ENCODE data around the gene TRAPPC5.

TRAPPC5 gene

DNA sequence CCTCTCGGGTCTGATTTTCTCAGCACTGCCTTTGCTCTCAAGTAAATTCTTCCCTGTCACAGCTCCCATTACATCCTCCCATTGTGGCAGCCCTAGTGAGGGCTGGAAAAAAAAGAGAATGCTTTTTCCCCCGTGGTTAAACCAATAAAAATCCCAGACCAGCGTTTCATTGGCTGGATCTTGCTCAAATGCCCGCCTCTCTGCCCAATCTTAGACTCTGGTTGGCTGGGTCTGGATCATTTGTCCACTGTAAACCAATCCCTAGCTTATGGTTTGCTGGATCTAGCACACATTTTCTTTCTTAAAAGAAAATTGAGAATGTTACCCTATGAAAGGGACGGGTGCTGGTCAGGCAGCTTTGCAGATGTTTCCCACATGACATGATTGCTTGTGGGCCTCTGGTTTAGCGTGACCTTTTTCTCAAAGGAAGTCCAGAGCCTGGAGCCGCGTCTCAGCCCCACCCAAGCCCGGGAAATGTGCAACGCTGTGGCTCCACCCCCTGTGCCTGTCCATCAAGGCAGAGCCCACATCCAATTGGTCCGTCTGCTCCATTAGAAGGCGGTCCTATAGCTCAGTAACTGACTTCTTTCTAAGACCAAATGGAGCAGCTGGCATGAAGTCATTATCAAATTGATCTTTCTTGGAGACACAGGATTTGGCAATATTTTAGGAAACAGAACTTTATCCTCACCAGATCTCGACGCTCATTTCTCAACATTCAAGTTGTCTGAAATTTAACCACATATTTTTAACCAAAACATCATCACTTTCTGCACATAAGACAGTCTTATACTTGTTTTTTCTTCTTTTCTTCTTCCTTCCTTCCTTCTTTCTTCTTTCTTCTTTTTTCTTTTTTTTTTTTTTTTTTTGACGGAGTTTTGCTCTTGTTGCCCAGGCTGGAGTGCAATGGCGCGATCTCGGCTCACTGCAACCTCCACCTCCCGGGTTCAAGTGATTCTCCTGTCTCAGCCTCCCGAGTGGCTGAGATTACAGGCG is 6.3 kb upstream of the TRAPPC5 start:
- FAIRE-seq (no peak), DNase-seq (ENCODE audit: insufficient read length, low spot score) (peak; percentile 83)
- TF ChIP-seq POLR2A (IDR thresholded peaks at IDR 0.05; ENCODE audit: low read depth, low read length): no peak

- no peak for FAIRE-seq
- no peak for DNase-seq (ENCODE audit: insufficient read length, low spot score)
- no peak for TF ChIP-seq POLR2A (IDR thresholded peaks at IDR 0.05; ENCODE audit: low read depth, low read length)
These were observed 4.3 kb upstream of the TRAPPC5 start for GRCh38 chr19:7676376-7676775.

- FAIRE-seq: no peak
- DNase-seq (ENCODE audit: insufficient read length, low spot score): no peak
- TF ChIP-seq POLR2A (IDR thresholded peaks at IDR 0.05; ENCODE audit: low read depth, low read length): no peak
These were observed 3.8 kb upstream of the TRAPPC5 start, which contains the start of gene MCEMP1 for GRCh38 chr19:7676854-7677253. MCEMP1 (plus strand) TSS chr19:7677090; CDS start chr19:7677121, 31 bp downstream.

DNA sequence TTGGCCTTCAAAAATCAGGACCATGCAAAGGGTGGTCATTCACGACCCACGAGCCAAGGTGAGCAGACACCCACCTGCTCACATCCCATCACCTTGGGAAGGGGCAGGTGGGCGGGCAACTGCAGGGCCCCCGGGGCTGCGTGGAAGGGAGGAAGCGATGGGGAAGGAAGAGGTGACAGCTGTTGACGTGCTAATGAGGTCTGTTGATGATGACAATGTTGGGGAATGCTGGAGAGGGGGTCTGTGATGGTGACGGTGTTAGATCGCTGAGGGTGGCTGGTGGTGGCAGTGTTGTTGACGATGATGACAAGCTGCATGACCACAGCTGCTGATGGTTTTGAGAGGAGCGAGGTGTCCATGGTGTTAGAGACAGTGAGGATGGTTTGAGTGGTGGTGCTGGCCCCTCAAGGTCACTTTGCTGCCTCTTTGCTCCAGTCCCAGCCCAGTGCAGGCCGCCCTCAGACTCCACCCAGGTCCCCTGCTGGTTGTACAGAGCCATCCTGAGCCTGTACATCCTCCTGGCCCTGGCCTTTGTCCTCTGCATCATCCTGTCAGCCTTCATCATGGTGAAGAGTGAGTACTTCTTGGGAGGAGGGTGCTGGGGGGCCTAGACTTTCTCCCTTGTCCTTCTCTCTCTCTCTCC is 2.8 kb upstream of the TRAPPC5 start:
- no peak for FAIRE-seq
- TF ChIP-seq POLR2A (IDR thresholded peaks at IDR 0.05; ENCODE audit: low read depth, low read length): no peak; the same call in 1 of the 2 replicates
- DNase-seq (ENCODE audit: insufficient read length, low spot score): no peak

- DNase-seq (ENCODE audit: insufficient read length, low spot score): no peak
- no peak for FAIRE-seq
- no peak for TF ChIP-seq POLR2A (IDR thresholded peaks at IDR 0.05; ENCODE audit: low read depth, low read length)
These were observed 1.5 kb upstream of the TRAPPC5 start for GRCh38 chr19:7678971-7679751.

- no peak for TF ChIP-seq POLR2A (IDR thresholded peaks at IDR 0.05; ENCODE audit: low read depth, low read length)
- FAIRE-seq: no peak
These were observed 645 bp upstream of the TRAPPC5 start for GRCh38 chr19:7679771-7680605.

GRCh38 chr19:7681340-7682174 is 924 bp downstream of the TRAPPC5 start:
- no peak for TF ChIP-seq POLR2A (IDR thresholded peaks at IDR 0.05; ENCODE audit: low read depth, low read length)
- no peak for DNase-seq (ENCODE audit: insufficient read length, low spot score)

More at GRCh38 chr19:7679771-7680605, 645 bp upstream of the TRAPPC5 start:
- DNase-seq (ENCODE audit: insufficient read length, low spot score): no peak

DNA sequence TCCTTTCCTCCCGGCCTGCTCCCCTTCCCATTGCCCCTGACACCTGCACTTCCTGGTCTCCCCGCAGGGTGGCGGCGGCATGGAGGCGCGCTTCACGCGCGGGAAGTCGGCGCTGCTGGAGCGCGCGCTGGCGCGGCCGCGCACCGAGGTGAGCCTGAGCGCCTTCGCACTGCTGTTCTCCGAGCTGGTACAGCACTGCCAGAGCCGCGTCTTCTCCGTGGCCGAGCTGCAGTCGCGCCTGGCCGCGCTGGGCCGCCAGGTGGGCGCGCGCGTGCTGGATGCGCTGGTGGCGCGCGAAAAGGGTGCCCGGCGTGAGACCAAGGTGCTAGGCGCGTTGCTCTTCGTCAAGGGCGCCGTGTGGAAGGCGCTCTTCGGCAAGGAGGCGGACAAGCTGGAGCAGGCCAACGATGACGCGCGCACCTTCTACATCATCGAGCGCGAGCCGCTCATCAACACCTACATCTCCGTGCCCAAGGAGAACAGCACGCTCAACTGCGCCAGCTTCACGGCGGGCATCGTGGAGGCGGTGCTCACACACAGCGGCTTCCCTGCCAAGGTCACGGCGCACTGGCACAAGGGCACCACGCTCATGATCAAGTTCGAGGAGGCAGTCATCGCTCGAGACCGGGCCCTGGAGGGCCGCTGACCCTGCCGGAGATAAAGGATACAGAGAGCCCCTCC is 1.7 kb downstream of the TRAPPC5 start:
- FAIRE-seq (no peak), DNase-seq (ENCODE audit: insufficient read length, low spot score) (no peak)
- no peak for TF ChIP-seq POLR2A (IDR thresholded peaks at IDR 0.05; ENCODE audit: low read depth, low read length)

More at GRCh38 chr19:7681340-7682174, 924 bp downstream of the TRAPPC5 start:
- FAIRE-seq: no peak

DNA sequence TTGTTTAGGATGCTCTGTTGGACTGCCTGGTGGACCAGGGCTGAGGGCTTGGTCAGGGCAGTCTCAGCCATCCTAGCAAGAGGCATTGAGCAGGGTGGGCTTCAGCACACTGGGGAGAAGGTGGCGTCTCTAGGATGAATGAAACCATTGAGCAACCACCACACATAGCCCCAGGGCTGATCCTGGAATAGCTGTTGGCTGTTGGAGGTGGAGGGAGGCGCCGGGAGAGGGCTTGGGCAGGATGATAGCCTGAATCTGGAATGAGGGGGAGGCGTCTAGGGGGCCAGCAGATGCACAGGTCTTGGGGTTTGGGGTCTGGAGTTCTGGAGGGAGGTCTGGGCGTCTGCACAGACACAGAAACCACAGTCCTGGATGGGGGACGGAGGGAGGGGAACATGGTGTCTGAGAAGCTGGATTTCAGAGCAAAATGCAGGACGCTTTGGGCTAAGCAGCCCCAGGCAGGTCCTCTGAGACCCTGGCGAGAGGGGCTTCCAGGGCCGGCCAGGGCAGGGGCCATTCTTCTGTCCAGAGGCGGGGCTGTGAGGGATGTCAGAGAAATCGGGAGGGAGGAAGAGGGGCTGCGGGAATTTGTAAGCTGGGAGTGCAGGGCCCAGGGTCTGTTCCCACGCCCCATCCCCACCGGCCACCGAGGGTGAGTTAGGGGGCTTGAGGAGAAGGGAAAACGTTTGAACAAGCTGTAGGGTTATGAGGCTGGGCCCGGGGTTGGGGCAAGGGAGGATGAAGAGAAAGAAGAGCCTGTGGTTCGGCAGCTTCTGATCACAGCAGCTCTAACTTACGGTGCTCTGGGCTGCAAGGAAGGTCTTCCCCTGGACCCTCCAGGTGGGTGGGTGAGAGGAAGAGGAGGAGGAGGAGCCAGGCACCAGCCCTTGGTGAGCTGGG is 5.2 kb downstream of the TRAPPC5 start:
- DNase-seq (ENCODE audit: insufficient read length, low spot score) (no peak), FAIRE-seq (no peak)
- TF ChIP-seq POLR2A (IDR thresholded peaks at IDR 0.05; ENCODE audit: low read depth, low read length): no peak

DNA sequence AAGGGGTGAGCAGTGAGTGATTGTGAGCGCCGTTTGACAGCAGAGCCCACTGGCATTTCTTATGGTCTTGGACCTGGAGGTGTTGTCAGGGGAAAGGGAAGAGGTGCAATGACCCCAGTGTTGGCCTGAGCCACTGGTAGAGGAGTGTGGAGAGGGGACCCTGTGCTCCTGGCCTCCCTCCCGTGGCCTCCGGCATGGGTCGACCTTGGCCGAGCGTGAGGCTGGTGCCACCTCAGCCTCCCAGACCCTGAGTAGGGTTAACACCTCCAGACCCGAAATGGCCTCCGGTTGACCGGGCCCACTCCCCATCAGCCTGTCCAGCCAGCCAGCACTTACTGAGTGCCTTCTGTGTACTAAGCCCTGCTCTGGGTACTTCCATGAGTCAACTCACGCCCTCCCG is 6.5 kb downstream of the TRAPPC5 start:
- no peak for TF ChIP-seq POLR2A (IDR thresholded peaks at IDR 0.05; ENCODE audit: low read depth, low read length)
- no peak for DNase-seq (ENCODE audit: insufficient read length, low spot score)
- no peak for FAIRE-seq

GRCh38 chr19:7689165-7689564 is 8.5 kb downstream of the TRAPPC5 start:
- FAIRE-seq: no peak
- no peak for TF ChIP-seq POLR2A (IDR thresholded peaks at IDR 0.05; ENCODE audit: low read depth, low read length)

More at GRCh38 chr19:7689165-7689564, 8.5 kb downstream of the TRAPPC5 start:
- no peak for DNase-seq (ENCODE audit: insufficient read length, low spot score)
